ENCODE results near the gene MRPL46. TPM values are rescaled to one million over a fixed set of nuclear protein-coding genes. Genes with fewer than 3 reads are reported as not detected.

MRPL46 gene
- total and polyA plus RNA-seq, 9 of the 15 experiments (the other 6 are each of a cell fraction or from before 2014, with no cell fraction given) = 41.2 to 72.2 (median 49.8) TPM

- H3K36me3 ChIP-seq (ENCODE audit: control insufficient read depth, insufficient read depth, low read length) = no peaks in the 10 kb centered on the region
- intact Hi-C loops (cut with micrococcal nuclease) (no loop called here), in situ Hi-C loops (cut with MboI) (no loop called here)
- H3K9ac ChIP-seq (ENCODE audit: insufficient read depth in 1 of 2, low read depth in 2 of 2, low read length in 2 of 2) = no peak overlapping the region
- H3K4me2 ChIP-seq (ENCODE audit: insufficient read depth, low read length) = no peak overlapping the region
- ChIA-PET POLR2A (no interaction called here), CTCF (ENCODE audit: low intra/inter-chr PET ratio) (no interaction called here)
- no peak overlapping the region for H2AFZ ChIP-seq (ENCODE audit: low read depth, low read length)
- 69% methylated on average over 10 of the region's 10 CpGs for WGBS (ENCODE audit: insufficient coverage, low coverage, missing lambda C conversion rate)
- H4K20me1 ChIP-seq (replicated peaks; ENCODE audit: control insufficient read depth, insufficient read depth, low read length) = no peaks in the 10 kb centered on the region
- no peaks in the 10 kb centered on the region for H3K9me1 ChIP-seq (ENCODE audit: control insufficient read depth, insufficient read depth, low read length)
- H3K4me1 ChIP-seq (replicated peaks in 1 of 2; ENCODE audit: control insufficient read depth in 2 of 2, insufficient read depth in 2 of 2, low read length in 2 of 2) = peaks cover 0 to 7% of the 10 kb centered on the region in 2 experiments; a peak in 1 of 5 replicates
- no peak overlapping the region for H3K27ac ChIP-seq (ENCODE audit: extremely low read depth, low read depth, low read length)
- no peak for DNase-seq (ENCODE audit: extremely low read depth in 1 of 4, low spot score in 3 of 4)
- ATAC-seq = no peak
- H3K4me3 ChIP-seq = no peak overlapping the region
- H3K79me2 ChIP-seq (ENCODE audit: control insufficient read depth, insufficient read depth, low read length) = no peaks in the 10 kb centered on the region
- no peak for FAIRE-seq
- H3K27me3 ChIP-seq (ENCODE audit: control insufficient read depth in 2 of 2, insufficient read depth in 2 of 2, low read length in 2 of 2) = no peaks in the 10 kb centered on the region
- H3K9me3 ChIP-seq (replicated peaks; ENCODE audit: control insufficient read depth, insufficient read depth, low read depth, low read length) = no peaks in the 10 kb centered on the region
- BruUV-seq (replicated peaks) = no TSS peak
- no peak for TF ChIP-seq E2F1 (CRISPR knock-in tag; IDR thresholded peaks at IDR 0.05)
- TF ChIP-seq CREB1 (IDR thresholded peaks at IDR 0.05) = no peak
- no peak for TF ChIP-seq CREB1 (CRISPR knock-in tag; IDR thresholded peaks at IDR 0.05)
- TF ChIP-seq LEF1 (IDR thresholded peaks at IDR 0.05) = no peak
- TF ChIP-seq HBP1 (CRISPR knock-in tag; IDR thresholded peaks at IDR 0.05) = no peak
- no peak for TF ChIP-seq NCOR1 (IDR thresholded peaks at IDR 0.05)
- TF ChIP-seq MXD1 (CRISPR knock-in tag; IDR thresholded peaks at IDR 0.05; ENCODE audit: borderline replicate concordance, poor library complexity, severe bottlenecking) = no peak
- TF ChIP-seq DEAF1 (CRISPR knock-in tag; IDR thresholded peaks at IDR 0.05) = no peak
- no peak for TF ChIP-seq TCF7L2 (IDR thresholded peaks at IDR 0.05; ENCODE audit: low read depth, low read length)
- no peak for TF ChIP-seq TOE1 (IDR thresholded peaks at IDR 0.05; ENCODE audit: borderline replicate concordance)
- TF ChIP-seq TOE1 (CRISPR knock-in tag; IDR thresholded peaks at IDR 0.05; ENCODE audit: borderline replicate concordance, low read depth) = no peak
- TF ChIP-seq ZNF347 (CRISPR knock-in tag; IDR thresholded peaks at IDR 0.05; ENCODE audit: low read depth) = no peak
- TF ChIP-seq TRIM28 (IDR thresholded peaks at IDR 0.05) = no peak
- no peak for TF ChIP-seq HMGN3 (IDR thresholded peaks at IDR 0.05; ENCODE audit: borderline replicate concordance, extremely low read depth, insufficient read length, low read depth, low read length)
- TF ChIP-seq CEBPB (tag; IDR thresholded peaks at IDR 0.05) = no peak
- no peak for TF ChIP-seq ZNF449 (CRISPR knock-in tag; IDR thresholded peaks at IDR 0.05)
- no peak for TF ChIP-seq SIX5 (IDR thresholded peaks at IDR 0.05; ENCODE audit: borderline replicate concordance in 1 of 2, insufficient read depth in 1 of 2, low read depth in 1 of 2, low read length in 2 of 2)
These were observed 17.6 kb upstream of the MRPL46 start for GRCh38 chr15:88484682-88485331.

Measured in K562 (cell line).